NCI-H128 (cell line): ENCODE measurements around the gene CTBP1.

Experiments
- DNase-seq: peaks from one replicate; lab custom pipeline; 2025; ENCODE audit not compliant: unreplicated experiment; lab: John Stamatoyannopoulos, UW

Gene CTBP1

DNA sequence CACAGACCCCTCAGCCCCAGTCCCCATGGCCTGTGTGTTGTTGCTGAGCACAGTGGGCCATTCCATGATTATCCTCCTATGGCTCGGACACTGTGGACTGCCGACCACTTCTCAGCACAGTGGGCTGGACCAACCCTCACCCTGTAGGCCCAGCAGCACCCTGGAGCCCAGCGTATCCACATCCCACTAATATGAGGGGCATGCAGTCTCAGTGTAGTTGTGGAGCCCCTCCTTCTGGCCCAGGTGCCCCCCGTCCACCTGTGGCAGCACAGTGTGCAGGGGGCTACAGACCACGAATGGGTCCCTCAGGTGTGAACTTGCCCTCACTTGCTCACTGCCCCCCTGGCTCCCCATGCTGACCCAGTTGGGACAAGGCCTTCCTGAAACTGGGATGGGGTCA, 84.5 kb downstream of the CTBP1 start:
- no peak for DNase-seq

DNA sequence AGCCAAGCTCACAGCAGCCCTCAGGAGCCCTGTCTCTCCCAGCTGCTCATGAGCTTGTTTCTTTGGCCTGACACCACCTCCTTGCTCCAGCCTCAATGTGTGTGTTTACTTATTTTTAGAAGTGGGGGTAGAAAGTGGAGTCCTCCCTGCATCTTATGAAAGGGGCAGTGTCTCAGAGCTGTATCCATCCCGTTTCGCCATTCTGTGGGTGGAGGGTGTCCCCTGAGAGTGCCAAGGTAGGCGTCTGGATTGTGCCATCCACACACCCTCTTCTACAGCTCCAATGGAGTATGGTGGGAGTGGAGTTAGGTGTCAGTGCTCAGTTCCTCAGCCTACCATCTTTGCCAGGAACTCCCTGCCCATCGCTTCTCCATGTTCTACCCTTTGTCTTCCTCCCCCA, 84.9 kb downstream of the CTBP1 start:
- DNase-seq: no peak
